Stimulated activated CD8-positive, alpha-beta memory T cell treated with anti-CD3 and anti-CD28 coated beads, Interleukin-7, amount 100 ng/mL, for 48 hours (primary cell): Measurements from ENCODE around the gene TBC1D24.
"Not testable (repeated sequence)": the region's sequence is repeated elsewhere in the genome, so short reads cannot be mapped to it uniquely, and the experiment has no call there.

ENCODE experiments used
- DNase-seq, 2 donors: peaks; one replicate each; pipeline ENCODE4 v3.0.0-alpha.2; 2020; ENCODE audit warnings: low read depth in 1 of 2; ENCODE audit errors: extremely low read depth in 1 of 2

Gene TBC1D24

DNA sequence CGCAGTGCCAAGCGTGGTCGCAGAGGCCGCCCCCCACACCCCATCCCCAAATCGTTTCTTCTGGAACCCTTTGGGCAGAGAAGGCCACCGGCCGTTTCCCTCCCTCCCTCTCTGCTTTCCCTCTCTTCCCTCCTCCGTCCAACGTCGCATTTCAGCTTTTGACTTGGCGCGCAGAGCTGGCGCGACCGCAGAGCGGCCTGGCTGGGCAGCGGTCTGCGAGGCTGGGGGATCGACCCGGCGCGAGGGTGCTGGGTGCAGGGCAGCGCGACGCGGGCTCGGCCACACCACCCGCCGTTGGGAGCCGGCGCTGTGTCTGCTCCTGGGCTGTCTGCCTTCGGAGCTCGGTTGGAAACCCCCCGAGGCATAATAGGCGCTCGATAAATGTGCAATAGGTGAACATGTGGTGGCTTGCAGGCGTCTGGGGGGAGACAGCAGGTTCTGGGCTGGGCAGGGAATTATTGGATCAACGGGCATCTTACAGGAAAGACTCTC, 6.6 kb upstream of the TBC1D24 start:
- no peak for DNase-seq

DNA sequence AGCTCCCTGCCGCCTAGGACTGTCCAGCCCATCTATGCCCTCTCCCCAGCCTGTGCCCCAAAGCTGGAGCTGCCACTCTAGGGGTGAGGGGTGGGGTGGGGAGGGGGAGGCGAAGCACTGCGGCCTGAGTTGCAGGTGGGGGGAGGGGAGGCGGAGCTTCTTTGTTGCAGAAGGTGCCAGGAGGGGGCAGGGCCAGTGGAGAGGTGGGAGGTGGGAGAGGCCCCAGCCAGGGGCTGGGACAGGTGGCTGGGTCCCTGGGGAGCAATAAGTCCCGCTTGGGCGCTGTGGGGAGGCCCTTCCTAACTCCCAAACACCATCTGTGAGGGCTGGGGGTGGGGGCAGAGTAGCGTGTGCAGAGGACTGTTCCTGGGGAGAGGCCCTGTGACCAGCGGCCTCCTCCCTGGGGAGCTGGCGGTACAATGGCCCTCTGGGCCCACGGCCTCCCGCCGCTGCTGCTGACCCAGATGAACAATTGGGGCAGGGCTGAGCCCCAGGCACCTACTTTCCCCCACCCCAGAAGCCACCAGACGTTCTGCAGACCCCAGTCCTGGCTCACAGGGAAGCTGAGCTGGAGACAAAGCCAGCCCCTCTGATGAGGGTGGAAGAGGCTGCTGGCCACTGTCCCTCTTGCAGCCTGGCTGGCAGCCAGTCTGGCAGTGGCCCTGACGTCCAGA, 6.1 kb upstream of the TBC1D24 start:
- no peak for DNase-seq

DNA sequence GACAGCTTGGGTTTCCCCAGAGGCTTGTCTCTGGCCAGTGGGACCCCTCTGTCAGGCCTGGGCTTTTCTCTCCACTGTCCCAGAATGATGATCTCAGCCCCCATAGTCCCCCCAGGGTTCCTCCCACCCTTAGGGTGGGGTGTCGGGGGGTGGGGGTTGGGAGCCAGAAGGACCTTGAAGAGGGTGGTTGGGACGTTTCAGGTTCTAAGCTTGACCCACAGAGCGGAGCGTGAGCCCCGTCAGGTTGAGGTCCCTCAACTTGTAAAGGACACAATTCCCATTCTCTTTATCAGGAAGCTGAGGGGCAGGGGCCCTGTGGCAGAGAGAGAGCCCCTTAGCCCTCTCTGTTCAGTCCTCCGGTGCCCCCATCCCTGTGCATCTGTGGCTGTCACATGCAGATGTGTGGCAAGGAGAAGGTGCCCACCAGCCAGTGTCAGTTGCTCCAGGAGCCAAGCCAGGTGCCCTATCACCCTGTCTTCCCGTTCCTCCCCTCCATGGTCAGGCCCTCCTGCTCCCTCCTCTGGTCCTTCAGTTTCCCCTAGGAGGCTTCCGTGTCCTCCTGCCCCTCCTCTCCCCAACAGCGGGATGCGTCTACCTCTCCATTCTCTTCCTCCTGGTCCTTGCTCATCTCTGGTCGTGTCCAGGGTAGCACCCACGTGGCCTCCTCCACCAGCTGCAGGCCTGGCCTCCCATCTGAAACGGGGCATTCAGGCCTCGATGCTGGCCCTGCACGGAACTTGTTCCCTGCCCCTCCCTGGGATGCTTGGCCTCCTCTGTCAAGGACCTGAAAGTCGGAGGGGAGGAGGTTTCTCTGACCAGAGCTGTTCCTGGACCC, 5.3 kb upstream of the TBC1D24 start:
- DNase-seq, result no peak

DNA sequence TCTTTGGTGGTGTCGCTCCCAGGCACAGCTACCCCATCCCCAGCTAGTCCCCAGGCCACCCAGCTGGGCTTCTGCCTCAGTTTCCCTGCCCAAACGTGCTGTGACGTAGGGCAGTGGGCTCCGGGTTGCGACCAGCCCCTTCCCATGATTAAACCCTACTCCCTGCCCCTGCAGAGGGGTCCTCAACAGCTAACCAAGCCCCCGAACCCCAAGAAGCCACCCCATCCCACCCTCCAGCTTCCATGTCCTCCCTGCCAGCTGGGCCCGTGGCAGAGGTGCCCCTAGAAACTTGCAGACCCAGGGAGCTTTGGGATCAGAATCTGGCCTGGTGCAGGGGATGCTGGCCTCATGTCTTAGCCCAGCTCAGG, 4.7 kb upstream of the TBC1D24 start:
- no peak for DNase-seq

DNA sequence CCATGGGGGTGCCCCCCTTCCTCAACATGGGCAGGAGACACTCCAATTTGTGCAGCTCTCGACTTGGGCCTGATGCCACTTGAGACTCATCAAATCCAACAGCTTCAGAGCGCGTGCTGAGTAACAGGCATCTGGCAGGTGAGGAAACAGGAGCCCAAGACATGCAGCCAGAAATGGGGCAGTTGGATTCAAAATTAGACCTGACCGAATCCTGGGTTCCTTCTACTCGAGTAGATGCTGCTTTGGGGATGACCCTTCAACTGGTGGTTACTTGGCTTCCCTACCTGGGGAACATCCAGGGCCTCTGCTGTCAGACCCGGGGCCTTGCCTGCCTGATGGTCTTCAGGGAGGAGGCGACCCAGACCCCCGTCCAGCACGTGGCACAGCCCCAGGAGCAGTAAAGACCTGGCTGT, 4.3 kb upstream of the TBC1D24 start:
- no peak for DNase-seq

DNA sequence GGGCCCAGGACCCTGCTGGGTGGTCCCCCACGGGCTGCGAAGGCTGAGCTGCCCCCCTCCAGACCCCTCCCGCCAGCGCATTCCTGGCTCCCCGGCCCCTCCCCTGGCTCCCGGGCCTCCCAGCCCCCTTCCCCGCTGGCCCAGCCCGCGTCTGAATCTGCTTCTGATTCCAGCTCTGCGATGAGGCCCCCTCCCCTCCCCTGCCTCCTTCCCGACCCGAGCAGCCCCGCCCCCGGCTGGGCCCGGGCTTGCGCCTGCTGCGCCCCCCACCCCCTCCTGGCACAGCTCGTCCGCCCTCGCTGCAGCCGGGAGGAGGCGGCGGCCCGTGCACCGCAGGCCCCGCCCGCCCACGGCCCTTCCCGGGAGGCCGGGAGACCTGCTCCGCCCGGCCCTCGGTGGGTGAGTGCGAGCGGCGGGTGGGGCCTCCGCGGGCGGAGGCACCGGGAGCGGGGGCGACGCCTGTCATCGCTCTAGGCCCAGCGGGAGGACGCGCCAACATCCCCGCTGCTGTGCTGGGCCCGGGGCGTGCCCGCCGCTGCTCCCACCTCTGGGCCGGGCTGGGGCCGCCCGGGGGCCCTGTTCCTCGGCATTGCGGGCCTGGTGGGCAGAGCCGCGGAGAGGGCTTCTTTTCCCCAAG, 3.8 kb upstream of the TBC1D24 start, which contains the start of gene NTN3:
NTN3 (plus strand) TSS at position 282 of the 637 bp plus-strand sequence. CDS start 405 bp downstream, outside the sequence.
- no peak for DNase-seq

DNA sequence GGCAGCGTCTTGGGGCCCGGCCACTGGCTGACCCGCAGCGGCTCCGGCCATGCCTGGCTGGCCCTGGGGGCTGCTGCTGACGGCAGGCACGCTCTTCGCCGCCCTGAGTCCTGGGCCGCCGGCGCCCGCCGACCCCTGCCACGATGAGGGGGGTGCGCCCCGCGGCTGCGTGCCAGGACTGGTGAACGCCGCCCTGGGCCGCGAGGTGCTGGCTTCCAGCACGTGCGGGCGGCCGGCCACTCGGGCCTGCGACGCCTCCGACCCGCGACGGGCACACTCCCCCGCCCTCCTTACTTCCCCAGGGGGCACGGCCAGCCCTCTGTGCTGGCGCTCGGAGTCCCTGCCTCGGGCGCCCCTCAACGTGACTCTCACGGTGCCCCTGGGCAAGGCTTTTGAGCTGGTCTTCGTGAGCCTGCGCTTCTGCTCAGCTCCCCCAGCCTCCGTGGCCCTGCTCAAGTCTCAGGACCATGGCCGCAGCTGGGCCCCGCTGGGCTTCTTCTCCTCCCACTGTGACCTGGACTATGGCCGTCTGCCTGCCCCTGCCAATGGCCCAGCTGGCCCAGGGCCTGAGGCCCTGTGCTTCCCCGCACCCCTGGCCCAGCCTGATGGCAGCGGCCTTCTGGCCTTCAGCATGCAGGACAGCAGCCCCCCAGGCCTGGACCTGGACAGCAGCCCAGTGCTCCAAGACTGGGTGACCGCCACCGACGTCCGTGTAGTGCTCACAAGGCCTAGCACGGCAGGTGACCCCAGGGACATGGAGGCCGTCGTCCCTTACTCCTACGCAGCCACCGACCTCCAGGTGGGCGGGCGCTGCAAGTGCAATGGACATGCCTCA, 3.1 kb upstream of the TBC1D24 start:
- DNase-seq, result no peak

DNA sequence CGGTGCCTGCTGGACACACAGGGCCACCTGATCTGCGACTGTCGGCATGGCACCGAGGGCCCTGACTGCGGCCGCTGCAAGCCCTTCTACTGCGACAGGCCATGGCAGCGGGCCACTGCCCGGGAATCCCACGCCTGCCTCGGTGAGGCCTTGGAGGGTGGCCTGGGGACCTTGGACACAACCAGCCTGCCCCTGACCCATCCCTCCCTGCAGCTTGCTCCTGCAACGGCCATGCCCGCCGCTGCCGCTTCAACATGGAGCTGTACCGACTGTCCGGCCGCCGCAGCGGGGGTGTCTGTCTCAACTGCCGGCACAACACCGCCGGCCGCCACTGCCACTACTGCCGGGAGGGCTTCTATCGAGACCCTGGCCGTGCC, 2.5 kb upstream of the TBC1D24 start:
- no peak for DNase-seq

DNA sequence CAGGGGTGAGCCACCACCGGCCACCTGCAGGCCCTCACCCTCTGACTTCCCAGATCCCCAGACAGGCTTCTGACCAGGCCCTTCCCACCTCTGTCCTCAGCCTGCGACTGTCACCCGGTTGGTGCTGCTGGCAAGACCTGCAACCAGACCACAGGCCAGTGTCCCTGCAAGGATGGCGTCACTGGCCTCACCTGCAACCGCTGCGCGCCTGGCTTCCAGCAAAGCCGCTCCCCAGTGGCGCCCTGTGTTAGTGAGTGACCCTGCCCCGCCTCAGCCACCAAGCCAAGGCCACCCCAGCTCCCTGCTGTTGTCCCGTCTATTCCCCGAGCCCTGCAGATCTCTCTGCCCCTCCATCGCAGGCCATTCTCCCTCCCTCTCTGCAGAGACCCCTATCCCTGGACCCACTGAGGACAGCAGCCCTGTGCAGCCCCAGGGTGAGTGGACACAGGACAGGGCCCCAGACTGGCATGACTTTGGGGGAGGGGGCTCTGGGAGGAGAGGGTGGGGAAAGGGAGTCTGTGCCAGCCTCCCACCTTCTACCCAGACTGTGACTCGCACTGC, 2.0 kb upstream of the TBC1D24 start:
- DNase-seq, result no peak

DNA sequence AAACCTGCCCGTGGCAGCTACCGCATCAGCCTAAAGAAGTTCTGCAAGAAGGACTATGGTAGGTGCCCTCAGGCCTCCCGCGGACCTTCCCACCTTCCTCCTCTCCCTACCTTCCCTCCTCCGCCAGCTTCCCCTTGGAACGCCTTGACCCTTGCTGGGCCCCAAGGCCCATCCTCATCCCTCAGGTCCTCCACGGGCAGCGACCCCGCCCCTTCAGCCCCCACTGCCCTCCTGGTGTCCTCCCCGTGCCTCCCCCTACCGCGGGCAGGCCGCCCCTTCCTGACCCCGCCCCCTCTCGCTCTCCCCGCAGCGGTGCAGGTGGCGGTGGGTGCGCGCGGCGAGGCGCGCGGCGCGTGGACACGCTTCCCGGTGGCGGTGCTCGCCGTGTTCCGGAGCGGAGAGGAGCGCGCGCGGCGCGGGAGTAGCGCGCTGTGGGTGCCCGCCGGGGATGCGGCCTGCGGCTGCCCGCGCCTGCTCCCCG, 1.4 kb upstream of the TBC1D24 start:
- no peak for DNase-seq

DNA sequence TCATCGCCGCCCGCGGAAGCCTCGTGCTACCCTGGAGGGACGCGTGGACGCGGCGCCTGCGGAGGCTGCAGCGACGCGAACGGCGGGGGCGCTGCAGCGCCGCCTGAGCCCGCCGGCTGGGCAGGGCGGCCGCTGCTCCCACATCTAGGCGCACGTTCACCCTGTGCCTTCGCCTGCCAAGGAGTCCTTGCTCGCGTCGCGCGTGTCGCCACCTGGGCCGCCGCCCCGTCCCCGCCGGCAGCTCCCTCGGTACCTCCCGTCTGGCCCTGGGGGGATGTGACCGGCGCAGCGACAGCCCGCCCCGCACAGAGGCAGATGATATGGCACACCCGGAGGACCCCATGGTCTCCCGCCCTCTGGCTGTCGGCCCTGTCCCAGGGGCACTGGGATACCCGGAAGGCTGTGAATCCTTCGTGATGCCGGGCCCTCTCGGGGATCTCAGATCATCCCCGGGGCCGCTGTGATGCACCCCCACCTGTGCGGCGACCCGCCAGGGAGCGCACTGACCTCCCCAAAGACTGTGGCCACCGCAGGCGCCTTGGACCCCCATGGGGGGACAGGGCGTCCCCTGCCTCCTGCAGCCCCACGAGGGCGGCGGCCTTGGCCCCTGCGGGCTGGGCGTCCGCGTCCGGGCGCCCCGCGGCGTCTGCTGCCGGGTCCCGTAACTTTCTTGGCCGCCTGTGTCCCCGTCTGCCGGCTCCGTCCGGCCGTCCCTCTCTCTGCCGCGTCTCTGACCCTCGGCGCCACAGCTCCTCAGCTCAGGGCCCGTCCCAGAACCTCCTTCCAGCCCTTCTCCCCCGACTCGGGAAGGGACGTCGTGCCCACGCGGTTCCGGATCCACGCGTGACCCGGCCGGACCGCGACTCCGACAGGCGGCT, 689 bp upstream of the TBC1D24 start:
- no peak for DNase-seq

DNA sequence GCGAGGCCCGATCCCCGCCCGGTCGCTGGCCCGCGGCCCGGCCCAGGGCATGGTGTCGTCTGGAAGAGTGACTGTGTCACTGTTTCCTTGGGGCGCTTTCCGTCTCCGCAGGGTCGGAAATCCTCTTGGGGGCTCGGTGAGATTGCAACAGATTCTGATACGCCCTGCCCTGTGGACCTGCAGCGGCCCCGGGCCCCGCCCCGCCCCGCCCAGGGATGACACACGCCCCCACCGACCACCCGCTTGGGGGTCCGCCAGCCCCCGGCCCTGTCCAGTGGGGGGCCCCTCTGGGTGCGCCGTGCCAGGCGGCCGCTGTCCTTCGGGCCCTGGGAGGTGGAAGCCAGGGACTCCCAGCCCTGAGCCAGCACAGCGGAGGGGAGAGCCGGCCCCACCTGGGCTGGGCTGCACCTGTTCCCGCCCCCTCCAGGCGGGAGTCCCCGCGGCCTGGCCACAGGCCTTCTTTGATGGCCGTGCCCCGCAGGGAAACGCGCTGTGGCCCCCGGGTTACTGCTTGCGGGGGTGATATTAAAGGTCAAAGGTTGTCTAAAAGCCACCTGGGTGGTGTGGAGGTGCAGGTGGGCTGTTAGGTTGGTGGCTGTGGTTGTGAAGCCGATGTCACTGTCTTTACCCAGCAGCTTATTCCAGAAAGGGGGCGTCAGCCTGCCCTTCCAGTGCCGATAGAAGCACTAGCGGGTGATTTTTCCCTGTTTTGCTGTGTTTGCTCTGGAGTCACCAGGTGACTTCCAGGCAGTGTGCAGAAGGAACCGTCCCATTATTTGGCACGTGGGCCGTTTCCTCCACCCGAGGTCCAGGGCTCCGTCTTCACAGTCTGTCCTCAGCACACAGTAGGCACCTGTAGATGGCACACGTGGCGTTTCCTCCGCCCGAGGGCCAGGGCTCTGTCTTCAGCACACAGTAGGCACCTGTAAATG, 752 bp downstream of the TBC1D24 start:
- peak in 1 of 2 donors; percentile 45 for DNase-seq

DNA sequence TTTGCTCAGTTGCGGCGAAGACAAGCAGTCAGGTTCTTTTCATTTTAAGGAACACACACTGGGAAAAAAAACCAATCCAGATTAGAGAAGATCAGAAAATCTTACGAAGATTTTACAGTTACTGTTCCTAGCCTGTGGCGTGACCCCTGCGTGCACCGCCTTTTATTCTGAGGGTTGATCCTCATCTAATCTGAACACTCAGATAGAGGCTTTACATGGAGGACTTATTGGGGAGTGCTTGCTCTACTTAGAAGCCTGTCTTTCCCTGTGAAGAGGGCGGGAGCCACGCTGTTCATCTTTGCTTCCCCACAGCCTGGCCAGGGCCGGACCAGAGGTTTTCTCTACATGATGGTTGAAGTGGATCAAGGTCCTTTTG, 1.4 kb downstream of the TBC1D24 start:
- no peak for DNase-seq

DNA sequence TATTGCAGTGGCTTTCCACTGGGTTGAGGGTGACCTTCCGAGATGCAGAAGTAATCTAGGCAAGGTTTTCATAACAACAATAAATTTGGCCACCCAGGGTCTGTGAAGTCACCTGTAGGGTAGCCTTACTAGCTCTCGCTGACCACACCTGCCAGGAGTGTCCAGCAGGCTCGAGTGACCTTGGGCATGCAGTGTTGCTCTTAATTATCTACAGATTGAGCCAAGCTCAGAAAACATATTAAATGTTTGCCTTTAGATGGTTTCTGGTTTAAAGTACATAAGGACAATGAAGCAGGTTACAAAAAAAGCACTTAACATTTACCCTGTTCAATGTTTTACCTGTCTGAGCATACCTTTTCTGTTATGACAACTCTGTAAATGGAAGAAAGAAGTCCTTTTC, 1.8 kb downstream of the TBC1D24 start:
- no peak for DNase-seq

DNA sequence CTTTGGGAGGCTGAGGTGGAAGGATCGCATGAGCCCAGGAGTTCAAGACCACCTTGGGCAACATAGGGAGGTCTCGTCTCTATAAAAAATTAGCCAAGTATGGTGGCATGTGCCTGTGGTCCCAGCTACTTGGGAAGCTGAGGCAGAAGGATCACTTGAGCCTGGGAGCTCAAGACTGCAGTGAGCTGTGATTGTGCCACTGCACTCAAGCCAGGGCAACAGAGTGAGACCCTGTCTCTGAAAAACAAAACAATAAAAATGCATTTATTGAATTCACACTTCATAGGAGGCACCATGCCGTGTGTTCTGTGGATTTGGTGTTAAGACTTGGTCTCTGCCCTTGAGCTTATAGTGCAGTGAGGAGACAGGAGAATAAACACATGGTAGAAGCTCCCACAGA, 2.4 kb downstream of the TBC1D24 start:
- no peak for DNase-seq

DNA sequence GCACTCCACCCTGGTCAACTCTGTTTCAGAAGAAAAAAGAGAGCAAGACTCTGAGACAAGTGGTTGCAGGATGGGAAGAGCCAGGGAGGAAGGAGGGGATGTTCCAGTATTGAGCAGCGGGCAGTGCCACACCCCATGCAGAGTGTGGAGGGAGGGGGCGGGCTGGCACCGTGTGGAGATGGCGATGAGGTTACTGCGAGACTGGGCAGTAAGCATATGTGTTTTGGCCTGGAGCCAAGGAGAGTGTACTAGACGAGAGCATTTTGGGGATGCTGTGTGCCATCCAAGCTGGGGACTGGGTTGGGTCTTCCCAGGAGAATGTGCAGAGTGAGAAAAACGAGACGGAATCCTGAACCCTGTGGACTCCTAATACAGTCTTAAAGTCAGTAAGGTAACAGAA, 3.4 kb downstream of the TBC1D24 start:
- DNase-seq, result no peak

DNA sequence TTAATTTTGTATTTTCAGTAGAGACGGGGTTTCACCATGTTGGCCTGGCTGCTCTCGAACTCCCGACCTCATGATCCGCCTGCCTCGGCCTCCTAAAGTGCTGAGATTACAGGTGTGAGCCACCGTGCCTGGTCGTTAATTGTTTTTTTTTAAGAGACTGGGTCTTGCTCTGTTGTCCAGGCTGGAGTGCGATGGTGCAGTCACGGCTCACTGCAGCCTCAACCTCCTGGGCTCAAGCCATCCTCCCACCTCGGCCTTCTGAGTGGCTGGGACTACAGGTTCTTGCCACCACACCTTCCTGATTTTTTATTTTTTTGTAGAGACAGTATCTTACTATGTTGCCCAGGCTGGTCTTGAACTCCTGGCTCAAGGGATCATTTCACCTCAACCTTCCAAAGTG, 5.1 kb downstream of the TBC1D24 start:
- DNase-seq, result not testable (repeated sequence)

DNA sequence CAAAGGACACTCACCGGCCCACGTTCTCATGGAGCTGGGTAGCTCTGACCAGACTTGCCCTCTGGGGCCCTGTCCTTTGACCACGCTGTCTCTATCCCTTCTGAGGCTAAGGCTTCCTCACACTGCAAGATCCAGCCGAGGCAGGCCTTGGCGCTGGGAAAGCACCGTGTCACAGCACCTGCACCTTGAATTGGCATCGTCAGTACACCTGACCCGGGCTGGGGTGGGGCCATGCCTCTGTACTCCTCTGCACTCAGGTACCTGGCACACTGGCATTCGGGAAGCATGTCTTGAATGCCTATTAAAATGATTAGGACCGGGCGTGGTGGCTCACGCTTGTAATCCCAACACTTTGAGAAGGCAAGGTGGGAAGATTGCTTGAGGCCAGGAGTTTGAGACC, 6.0 kb downstream of the TBC1D24 start:
- no peak for DNase-seq
